ENCODE results near the gene MRPS24.

MRPS24 gene

DNA sequence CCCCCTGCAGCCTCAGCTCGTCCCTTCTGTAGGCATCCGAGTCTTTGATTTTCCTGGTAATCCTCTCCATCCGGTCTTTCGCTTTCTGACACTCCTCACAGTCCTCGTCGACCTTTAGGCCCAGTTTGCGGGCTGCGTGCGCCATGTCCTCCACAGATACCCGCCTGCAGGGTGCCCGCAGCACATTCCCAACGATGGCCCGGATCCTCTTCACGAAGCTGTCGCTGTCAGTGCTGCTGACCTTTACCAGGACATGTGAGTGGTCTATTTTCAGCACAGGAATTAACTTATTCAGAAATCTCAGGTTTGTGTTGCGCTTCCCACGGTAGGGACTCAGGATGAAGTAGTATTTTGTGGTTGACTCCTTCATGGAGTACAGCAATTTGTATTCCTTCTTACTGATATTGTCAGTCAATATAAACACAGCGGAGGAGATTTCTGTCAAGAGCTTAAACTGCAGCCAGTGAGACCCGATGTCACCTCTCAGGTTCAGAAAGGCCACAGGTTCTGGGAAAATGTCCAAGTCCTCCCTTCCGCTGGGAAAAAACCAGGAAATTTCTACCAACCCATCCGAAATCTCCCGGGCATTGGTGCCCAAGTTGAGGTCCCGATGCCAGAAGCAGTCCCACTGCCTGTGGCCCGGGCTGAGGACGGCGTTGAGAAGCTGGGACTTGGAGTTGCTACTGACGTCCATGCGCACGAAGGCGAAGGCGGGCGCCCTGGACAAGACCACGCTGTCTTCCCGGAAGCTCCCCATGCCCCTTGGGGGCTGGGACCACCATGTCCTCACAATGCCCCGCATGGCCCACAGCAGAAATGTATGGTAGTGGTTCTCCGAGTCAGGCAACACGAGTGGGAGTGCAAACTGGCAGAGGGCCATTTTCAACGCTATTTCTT lies 8.9 kb upstream of the MRPS24 start:
- DNase-seq (ENCODE audit: low read depth), result no peak

DNA sequence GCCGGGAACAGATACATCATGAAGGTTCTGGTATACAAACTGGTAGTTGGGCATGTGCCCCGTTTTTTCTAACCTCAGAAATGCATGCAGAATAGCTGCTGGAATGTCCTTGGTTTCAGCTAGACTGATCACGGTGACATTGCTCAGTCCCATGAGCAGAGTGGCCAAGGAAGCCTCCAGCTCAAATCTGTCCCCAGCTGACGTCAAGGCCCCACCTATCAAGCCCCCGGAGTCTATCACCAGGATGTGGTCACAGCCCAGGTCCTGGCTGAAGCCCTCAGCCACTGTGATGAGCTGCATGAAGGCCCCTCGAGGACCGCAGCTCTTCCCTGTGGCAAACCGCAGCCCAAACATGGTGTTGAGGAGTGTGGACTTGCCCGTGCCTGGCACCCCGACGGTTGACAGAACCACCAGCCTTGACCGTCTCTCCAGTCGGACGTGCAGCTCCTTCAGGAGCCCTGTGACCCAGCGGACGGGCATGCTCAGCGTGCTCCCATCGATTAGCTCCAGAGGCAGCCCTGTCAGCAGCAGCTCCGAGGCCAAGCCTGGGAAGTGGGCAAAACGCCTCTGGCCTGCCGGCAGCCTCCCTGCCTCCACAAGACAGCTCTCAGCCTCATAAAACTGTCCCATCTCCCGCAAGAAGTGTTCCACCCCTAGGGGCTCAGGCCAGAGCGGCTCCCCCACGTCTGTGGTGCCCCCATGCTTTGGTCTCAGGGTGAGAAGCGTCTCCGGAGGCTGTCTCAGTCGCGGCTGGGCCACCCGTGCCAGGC lies 7.8 kb upstream of the MRPS24 start:
- no peak for DNase-seq (ENCODE audit: low read depth)

- no peak for DNase-seq (ENCODE audit: low read depth)
Observed at GRCh38 chr7:43876241-43876640, 6.9 kb upstream of the MRPS24 start.

DNA sequence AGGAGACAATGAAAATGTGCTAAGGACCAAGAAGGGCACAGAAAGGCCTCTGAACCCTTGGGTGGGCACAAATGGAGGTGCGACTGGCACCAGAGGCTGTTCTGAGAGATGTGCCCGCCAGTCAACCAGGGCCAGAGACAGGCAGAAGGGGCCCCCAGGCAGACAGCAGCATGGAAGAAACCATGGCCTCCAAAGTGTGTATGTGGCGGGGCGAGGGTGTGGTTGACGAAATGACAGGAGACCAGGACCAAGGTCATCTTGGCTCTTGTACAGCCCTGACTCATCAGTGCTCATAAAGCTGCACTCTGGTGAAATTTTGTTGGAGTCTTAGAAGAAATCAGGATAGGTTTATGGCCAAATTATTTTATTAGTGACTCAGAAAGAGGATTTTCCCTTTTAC lies 4.0 kb upstream of the MRPS24 start:
- DNase-seq (ENCODE audit: low read depth), result no peak

DNA sequence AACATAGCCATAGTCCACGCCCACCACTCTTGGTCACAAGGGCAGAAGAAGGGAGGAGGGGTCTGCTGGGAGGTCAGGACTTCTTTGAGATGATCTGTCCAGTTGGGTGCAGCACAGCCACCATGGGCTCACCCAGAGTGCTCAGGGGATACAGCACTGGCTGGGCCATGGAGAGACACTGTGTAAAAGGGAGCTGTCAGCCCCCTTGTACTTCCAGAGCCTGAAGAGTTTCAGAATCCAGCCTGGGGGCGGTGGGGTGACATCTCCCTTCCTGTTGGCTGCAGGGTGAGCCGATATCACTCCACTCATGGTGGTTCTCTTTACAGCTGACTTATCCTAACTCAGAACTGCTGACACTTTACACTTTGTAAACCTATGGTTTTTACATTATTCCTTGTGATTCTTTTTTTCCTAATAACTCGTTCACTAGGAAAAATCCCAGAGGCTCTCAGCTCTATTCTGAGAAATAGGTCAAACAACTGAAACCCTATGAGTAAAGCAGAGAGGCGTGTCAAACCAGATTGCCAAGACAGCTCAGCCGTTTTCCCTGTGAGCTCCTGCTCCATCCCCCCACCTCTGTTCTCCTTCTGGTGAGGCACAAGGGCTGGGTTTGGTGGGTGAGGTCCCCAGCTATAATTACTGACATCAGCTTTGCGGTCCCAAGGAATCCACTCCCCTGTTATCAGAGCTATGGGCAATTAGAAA lies 3.2 kb upstream of the MRPS24 start:
- DNase-seq (ENCODE audit: low read depth), result no peak

DNA sequence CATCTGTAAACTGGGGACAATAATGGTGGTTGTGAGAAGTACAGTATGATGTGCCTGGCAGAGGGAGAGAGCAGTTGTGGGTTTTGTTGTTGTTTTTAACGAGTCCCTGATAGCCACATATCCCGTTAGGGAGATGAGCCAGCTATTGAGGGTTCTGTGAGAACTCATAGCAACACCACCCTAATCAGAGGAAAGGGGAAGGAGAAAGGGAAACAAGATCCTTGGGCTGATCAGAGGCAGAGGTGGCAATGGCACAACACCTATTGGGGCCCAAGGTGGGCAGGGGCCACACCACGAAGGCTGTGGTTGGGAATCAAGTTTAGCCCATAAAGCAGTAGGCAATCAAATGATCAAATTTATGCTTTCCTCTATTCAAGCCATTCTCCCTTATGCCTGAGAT lies 1.7 kb upstream of the MRPS24 start:
- DNase-seq (ENCODE audit: low read depth), result no peak

GRCh38 chr7:43870316-43870715 lies 999 bp upstream of the MRPS24 start:
- no peak for DNase-seq (ENCODE audit: low read depth)

GRCh38 chr7:43869867-43870240 lies 537 bp upstream of the MRPS24 start:
- DNase-seq (ENCODE audit: low read depth), result no peak

GRCh38 chr7:43868681-43869005 lies 674 bp downstream of the MRPS24 start:
- no peak for DNase-seq (ENCODE audit: low read depth)

GRCh38 chr7:43868181-43868580 lies 1.1 kb downstream of the MRPS24 start:
- DNase-seq (ENCODE audit: low read depth), result no peak

DNA sequence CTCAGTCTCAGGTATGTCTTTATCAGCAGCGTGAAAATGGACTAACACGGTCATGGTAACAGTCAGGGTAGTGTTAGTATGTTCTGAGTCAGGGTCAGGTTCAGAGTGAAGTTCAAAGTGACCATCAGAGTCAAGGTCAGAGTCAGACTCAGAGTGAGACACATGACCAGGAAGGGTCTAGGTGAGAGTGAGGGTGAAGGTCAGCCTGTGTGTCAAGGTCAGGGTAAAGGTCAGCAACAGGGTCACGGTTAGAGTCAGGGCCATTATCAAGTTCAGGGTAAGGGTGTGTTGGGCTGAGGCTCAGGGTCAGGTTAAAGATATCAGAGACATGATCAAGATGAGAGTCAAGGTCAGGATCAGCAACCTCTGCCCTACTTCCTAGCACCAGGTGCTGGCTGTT lies 4.0 kb downstream of the MRPS24 start:
- no peak for DNase-seq (ENCODE audit: low read depth)

GRCh38 chr7:43864126-43864525 lies 5.2 kb downstream of the MRPS24 start:
- DNase-seq (ENCODE audit: low read depth), result no peak

- no peak for DNase-seq (ENCODE audit: low read depth)
Observed at GRCh38 chr7:43856996-43857395, 12.3 kb downstream of the MRPS24 start.

DNA sequence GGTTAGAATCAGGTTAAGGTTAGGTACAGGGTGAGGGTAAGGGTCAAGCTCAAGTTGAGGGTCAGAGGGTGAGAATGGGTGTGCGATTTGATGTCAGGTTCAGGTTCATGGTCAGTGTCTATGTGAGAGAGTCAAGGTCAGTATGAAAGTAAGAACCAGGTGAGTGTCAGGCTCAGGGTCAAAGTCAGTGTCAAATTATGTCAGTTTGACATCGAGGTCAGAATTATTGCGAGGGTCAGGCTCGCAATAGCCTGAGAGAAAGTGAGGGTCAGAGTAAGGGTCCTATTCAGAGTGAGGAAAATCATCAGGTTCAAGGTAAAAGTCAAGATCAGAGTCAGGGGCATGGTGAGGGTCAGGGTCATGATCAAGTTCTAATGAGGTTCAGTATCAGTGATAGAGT lies 13.0 kb downstream of the MRPS24 start:
- no peak for DNase-seq (ENCODE audit: low read depth)

GRCh38 chr7:43855176-43855575 lies 14.1 kb downstream of the MRPS24 start:
- DNase-seq (ENCODE audit: low read depth), result no peak

- no peak for DNase-seq (ENCODE audit: low read depth)
Observed at GRCh38 chr7:43851805-43852204, 17.5 kb downstream of the MRPS24 start.

- no peak for DNase-seq (ENCODE audit: low read depth)
Observed at GRCh38 chr7:43850348-43851116, 18.8 kb downstream of the MRPS24 start.

GRCh38 chr7:43849047-43849446 lies 20.3 kb downstream of the MRPS24 start:
- no peak for DNase-seq (ENCODE audit: low read depth)

DNA sequence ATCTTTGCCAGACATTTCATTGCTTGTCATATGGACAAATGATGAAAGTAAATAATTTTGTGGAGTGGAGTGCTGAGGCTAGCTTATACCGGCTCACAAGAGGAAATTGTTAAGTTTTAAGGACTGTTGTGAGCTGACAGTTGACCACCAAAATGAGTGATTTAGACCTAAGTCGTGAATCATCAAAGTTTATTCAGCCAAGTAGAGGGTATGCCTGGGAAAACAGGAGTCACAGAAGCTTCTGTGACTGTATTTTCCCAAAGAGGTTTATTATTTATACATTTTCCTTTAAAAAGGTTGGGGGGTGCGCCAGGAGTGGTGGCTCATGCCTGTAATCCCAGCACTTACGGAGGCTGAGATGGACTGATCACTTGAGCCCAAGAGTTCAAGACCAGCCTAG lies 21.8 kb downstream of the MRPS24 start:
- DNase-seq (ENCODE audit: low read depth), result no peak

- DNase-seq (ENCODE audit: low read depth), result no peak
Observed at GRCh38 chr7:43844662-43845061, 24.7 kb downstream of the MRPS24 start.

- no peak for DNase-seq (ENCODE audit: low read depth)
Observed at GRCh38 chr7:43844257-43844656, 25.1 kb downstream of the MRPS24 start.

GRCh38 chr7:43843296-43843695 lies 26.0 kb downstream of the MRPS24 start:
- DNase-seq (ENCODE audit: low read depth), result no peak
